K562 (cell line): ENCODE results near the gene SORCS2. TPM values are rescaled to one million over a fixed set of nuclear protein-coding genes. Genes with fewer than 3 reads are reported as not detected.

Source experiments
- ATAC-seq: fragments of 200-7000 bp; cut with Tn5 transposase; 3 replicates; pipeline ENCODE4 v1.9.1; 2020; ENCODE audit warnings: moderate library complexity
- BruUV-seq: library from RNA; stranded (reverse); fragments of 400-500 nt; replicated peaks from 2 replicates; lab custom pipeline; 2021; lab: Mats Ljungman, UMichigan
- CTCF ChIA-PET: fragments of 300-600 bp; formaldehyde crosslinking; extraction: SDS; loops from one replicate; lab custom pipeline; 2021; ENCODE audit warnings: low intra/inter-chr PET ratio; lab: Yijun Ruan, JAX
- POLR2A ChIA-PET: fragments of 300-600, 350-650 bp; sonication (Branson Sonifier 250); formaldehyde crosslinking; extraction: SDS; loops from one replicate; lab custom pipeline; 2021; ENCODE audit warnings: antibody characterized with exemption, inconsistent platforms; lab: Yijun Ruan, JAX
- DNase-seq, 4 experiments: peaks; one replicate each; pipeline versions ENCODE4 v3.0.0 to v3.0.0-alpha.2; 2011 to 2018; ENCODE audit warnings: low spot score in 3 of 4, mixed read lengths in 3 of 4; ENCODE audit errors: extremely low read depth in 1 of 4
- FAIRE-seq: peaks from 2 replicates; lab custom pipeline; 2011; peaks lifted over from hg19 to GRCh38; lab: Jason Lieb, UNC
- H2AFZ ChIP-seq: 2 replicates; pipeline ENCODE4 v1.6.0; 2011; ENCODE audit warnings: low read depth, low read length, control low read depth, inconsistent platforms
- H3K27ac ChIP-seq: fragments of 200-600 bp; 3 replicates; pipeline ENCODE4 v1.8.0; 2011; ENCODE audit warnings: low read depth, mild to moderate bottlenecking, control low read depth, inconsistent platforms, low read length, moderate library complexity, mixed read lengths; ENCODE audit errors: extremely low read depth
- H3K27me3 ChIP-seq, 2 experiments: fragments of 300-600 bp in 1 of 2; 2 replicates in 1 of 2; 3 replicates in 1 of 2; pipeline versions ENCODE4 v1.6.0 to v1.8.0; 2011; ENCODE audit warnings: inconsistent platforms in 2 of 2, low read length in 2 of 2, mild to moderate bottlenecking in 1 of 2, mixed read lengths in 1 of 2, moderate library complexity in 1 of 2; ENCODE audit not compliant: control insufficient read depth in 2 of 2, insufficient read depth in 2 of 2
- H3K36me3 ChIP-seq: fragments of 300-600 bp; 3 replicates; pipeline ENCODE4 v1.8.0; 2011; ENCODE audit warnings: mild to moderate bottlenecking, low read length, inconsistent platforms; ENCODE audit not compliant: control insufficient read depth, insufficient read depth
- H3K4me1 ChIP-seq, 2 experiments: fragments of 200-600 bp in 1 of 2; replicated peaks in 1 of 2; 2 replicates in 1 of 2; 3 replicates in 1 of 2; pipeline versions ENCODE4 v1.5.1 to v1.8.0; 2011; ENCODE audit warnings: inconsistent platforms in 2 of 2, low read length in 2 of 2, mild to moderate bottlenecking in 1 of 2, mixed read lengths in 1 of 2, moderate library complexity in 1 of 2; ENCODE audit not compliant: control insufficient read depth in 2 of 2, insufficient read depth in 2 of 2
- H3K4me2 ChIP-seq: 2 replicates; pipeline ENCODE4 v1.6.1; 2011; ENCODE audit warnings: low read length, control low read depth, inconsistent platforms, mixed read lengths; ENCODE audit not compliant: insufficient read depth
- H3K4me3 ChIP-seq: fragments of 200-600 bp; sonication (generic), shearing (Covaris generic); 2 replicates; pipeline ENCODE4 v1.5.1; 2016; ENCODE audit warnings: control low read depth, inconsistent platforms
- H3K79me2 ChIP-seq: fragments of 200-600 bp; 3 replicates; pipeline ENCODE4 v1.8.0; 2011; ENCODE audit warnings: low read length, inconsistent platforms; ENCODE audit not compliant: control insufficient read depth, insufficient read depth
- H3K9ac ChIP-seq, 2 experiments: 2 replicates each; pipeline versions ENCODE4 v1.6.0 to v1.6.1; 2011; ENCODE audit warnings: low read depth in 2 of 2, low read length in 2 of 2, control low read depth in 1 of 2, inconsistent platforms in 1 of 2, mild to moderate bottlenecking in 1 of 2, mixed read lengths in 1 of 2; ENCODE audit not compliant: insufficient read depth in 1 of 2
- H3K9me1 ChIP-seq: one replicate; pipeline ENCODE4 v1.6.0; 2011; ENCODE audit warnings: inconsistent platforms, mild to moderate bottlenecking, low read length, moderate library complexity; ENCODE audit not compliant: control insufficient read depth, insufficient read depth
- H3K9me3 ChIP-seq: replicated peaks from 2 replicates; pipeline ENCODE4 v1.5.1; 2011; ENCODE audit warnings: low read depth, low read length, inconsistent platforms; ENCODE audit not compliant: control insufficient read depth, insufficient read depth
- H4K20me1 ChIP-seq: replicated peaks from 2 replicates; pipeline ENCODE4 v1.6.1; 2011; ENCODE audit warnings: low read length, inconsistent platforms, mixed read lengths; ENCODE audit not compliant: control insufficient read depth, insufficient read depth
- POLR2A ChIP-seq: fragments of 450-650 bp; conservative IDR thresholded peaks from 2 replicates; pipeline ENCODE4 v1.6.1; 2016
- STAG1 ChIP-seq: sonication (generic); formaldehyde crosslinking; IDR thresholded peaks from 2 replicates; pipeline ENCODE4 v1.5.0; 2020; ENCODE audit warnings: missing genetic modification reagents, borderline replicate concordance
- ZBED1 ChIP-seq: IDR thresholded peaks from 2 replicates; pipeline ENCODE4 v1.6.1; 2014
- ZNF79 ChIP-seq: fragments of 250-450 bp; sonication (Bioruptor Pico); IDR thresholded peaks from 2 replicates; pipeline ENCODE4 v1.4.0; 2020; ENCODE audit warnings: low read depth, mild to moderate bottlenecking, moderate library complexity
- ZZZ3 ChIP-seq: fragments of 450-650 bp; IDR thresholded peaks from 2 replicates; pipeline ENCODE4 v1.6.1; 2016; ENCODE audit warnings: antibody characterized with exemption, mild to moderate bottlenecking, moderate library complexity
- whole genome bisulfite sequencing: fragments of 100-300 bp; shearing (Covaris generic); methylation state at CpG from one replicate; pipeline ENCODE4 v1.1.6; 2016; ENCODE audit warnings: low coverage, mixed read lengths; ENCODE audit not compliant: insufficient coverage; ENCODE audit errors: missing lambda C conversion rate; 5-methylcytosine and 5-hydroxymethylcytosine counted together
- in situ Hi-C: fragments of 300-500 bp; cut with MboI; formaldehyde crosslinking; loops from 4 replicates; pipeline ENCODE4 v1.15.0; 2018; ENCODE audit warnings: inconsistent platforms, mixed read lengths
- intact Hi-C: fragments of 100-400 bp; cut with micrococcal nuclease; formaldehyde crosslinking; loops from 2 replicates; pipeline ENCODE4 v1.14.2; 2022
- polyA plus RNA-seq, 8 experiments: library from polyadenylated mRNA; depleted of rRNA in 4 of 8; stranded (reverse) in 5 of 8; unstranded in 3 of 8; fragments of >200 nt; fragmentation: Nextera tagmentation in 2 of 8; fragmentation: Illumina TruSeq in 1 of 8; extraction: Ambion mirVana in 2 of 8; extraction: Trizol in 1 of 8; gene quantifications; 2 replicates each; pipeline versions ENCODE4 v1.2.1 to v1.2.3, GENCODE V29; 2011 to 2014; ENCODE audit warnings: inconsistent platforms in 1 of 8, missing spikeins in 1 of 8
- total RNA-seq, 7 experiments: library from RNA; depleted of rRNA in 6 of 7; stranded (reverse); fragments of >200 nt in 6 of 7; fragmentation: Illumina TruSeq in 2 of 7; extraction: Trizol in 2 of 7; gene quantifications; 2 replicates each; pipeline versions ENCODE4 v1.2.1 to v1.2.3, GENCODE V29; 2011 to 2021; ENCODE audit warnings: low replicate concordance in 1 of 7
- TF ChIP-seq, protein P1 (sequence below): fragments of 250-450 bp; sonication (Bioruptor Pico); IDR thresholded peaks from 2 replicates; pipeline ENCODE4 v1.4.0; 2020; ENCODE audit warnings: mild to moderate bottlenecking, moderate library complexity

The SORCS2 gene
- total and polyA plus RNA-seq, 9 of the 15 experiments (the other 6 are each of a cell fraction or from before 2014, with no cell fraction given), result not detected

GRCh38 chr4:7668826-7669225, 476.5 kb downstream of the SORCS2 start:
- Histone ChIP-seq H3K9me3 (no peaks in the 10 kb centered on the region), H3K4me1 (no peaks in the 10 kb centered on the region), H3K9ac (no peak overlapping the region), H2AFZ (no peak overlapping the region)
- POLR2A ChIA-PET, result no interaction called here
- DNase-seq, result no peak
- no peak for FAIRE-seq
- intact Hi-C loops, result no loop called here
- no peak for TF ChIP-seq STAG1
- no peak for TF ChIP-seq POLR2A
- no peak for TF ChIP-seq ZNF79
- no peak for TF ChIP-seq ZBED1
- no peak for TF ChIP-seq ZZZ3
- TF ChIP-seq, protein P1, sequence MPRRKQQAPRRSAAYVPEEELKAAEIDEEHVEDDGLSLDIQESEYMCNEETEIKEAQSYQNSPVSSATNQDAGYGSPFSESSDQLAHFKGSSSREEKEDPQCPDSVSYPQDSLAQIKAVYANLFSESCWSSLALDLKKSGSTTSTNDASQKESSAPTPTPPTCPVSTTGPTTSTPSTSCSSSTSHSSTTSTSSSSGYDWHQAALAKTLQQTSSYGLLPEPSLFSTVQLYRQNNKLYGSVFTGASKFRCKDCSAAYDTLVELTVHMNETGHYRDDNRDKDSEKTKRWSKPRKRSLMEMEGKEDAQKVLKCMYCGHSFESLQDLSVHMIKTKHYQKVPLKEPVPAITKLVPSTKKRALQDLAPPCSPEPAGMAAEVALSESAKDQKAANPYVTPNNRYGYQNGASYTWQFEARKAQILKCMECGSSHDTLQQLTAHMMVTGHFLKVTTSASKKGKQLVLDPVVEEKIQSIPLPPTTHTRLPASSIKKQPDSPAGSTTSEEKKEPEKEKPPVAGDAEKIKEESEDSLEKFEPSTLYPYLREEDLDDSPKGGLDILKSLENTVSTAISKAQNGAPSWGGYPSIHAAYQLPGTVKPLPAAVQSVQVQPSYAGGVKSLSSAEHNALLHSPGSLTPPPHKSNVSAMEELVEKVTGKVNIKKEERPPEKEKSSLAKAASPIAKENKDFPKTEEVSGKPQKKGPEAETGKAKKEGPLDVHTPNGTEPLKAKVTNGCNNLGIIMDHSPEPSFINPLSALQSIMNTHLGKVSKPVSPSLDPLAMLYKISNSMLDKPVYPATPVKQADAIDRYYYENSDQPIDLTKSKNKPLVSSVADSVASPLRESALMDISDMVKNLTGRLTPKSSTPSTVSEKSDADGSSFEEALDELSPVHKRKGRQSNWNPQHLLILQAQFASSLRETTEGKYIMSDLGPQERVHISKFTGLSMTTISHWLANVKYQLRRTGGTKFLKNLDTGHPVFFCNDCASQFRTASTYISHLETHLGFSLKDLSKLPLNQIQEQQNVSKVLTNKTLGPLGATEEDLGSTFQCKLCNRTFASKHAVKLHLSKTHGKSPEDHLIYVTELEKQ (CRISPR knock-in tag), result no peak
- TF ChIP-seq, all 486 proteins: peak for 0
- Histone ChIP-seq H3K36me3 (no peaks in the 10 kb centered on the region), H3K4me2 (no peak overlapping the region), H3K27ac (no peak overlapping the region), H3K9me1 (no peaks in the 10 kb centered on the region), H3K79me2 (no peaks in the 10 kb centered on the region), H3K27me3 (peaks cover 2 to 23% of the 10 kb centered on the region in 2 experiments; a peak in 4 of 5 replicates), H4K20me1 (no peaks in the 10 kb centered on the region; the same call in 1 of the 2 replicates), H3K4me3 (no peak overlapping the region)
- ATAC-seq, result no peak
- BruUV-seq, result no TSS peak
- in situ Hi-C loops, result no loop called here
- CTCF ChIA-PET, result no interaction called here
- 0% methylated on average over 4 of the region's 4 CpGs for WGBS
